ENCODE results near the gene TAF7.
"Not testable (repeated sequence)": the region's sequence is repeated elsewhere in the genome, so short reads cannot be mapped to it uniquely, and the experiment has no call there.

The TAF7 gene, protein sequence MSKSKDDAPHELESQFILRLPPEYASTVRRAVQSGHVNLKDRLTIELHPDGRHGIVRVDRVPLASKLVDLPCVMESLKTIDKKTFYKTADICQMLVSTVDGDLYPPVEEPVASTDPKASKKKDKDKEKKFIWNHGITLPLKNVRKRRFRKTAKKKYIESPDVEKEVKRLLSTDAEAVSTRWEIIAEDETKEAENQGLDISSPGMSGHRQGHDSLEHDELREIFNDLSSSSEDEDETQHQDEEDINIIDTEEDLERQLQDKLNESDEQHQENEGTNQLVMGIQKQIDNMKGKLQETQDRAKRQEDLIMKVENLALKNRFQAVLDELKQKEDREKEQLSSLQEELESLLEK

DNA sequence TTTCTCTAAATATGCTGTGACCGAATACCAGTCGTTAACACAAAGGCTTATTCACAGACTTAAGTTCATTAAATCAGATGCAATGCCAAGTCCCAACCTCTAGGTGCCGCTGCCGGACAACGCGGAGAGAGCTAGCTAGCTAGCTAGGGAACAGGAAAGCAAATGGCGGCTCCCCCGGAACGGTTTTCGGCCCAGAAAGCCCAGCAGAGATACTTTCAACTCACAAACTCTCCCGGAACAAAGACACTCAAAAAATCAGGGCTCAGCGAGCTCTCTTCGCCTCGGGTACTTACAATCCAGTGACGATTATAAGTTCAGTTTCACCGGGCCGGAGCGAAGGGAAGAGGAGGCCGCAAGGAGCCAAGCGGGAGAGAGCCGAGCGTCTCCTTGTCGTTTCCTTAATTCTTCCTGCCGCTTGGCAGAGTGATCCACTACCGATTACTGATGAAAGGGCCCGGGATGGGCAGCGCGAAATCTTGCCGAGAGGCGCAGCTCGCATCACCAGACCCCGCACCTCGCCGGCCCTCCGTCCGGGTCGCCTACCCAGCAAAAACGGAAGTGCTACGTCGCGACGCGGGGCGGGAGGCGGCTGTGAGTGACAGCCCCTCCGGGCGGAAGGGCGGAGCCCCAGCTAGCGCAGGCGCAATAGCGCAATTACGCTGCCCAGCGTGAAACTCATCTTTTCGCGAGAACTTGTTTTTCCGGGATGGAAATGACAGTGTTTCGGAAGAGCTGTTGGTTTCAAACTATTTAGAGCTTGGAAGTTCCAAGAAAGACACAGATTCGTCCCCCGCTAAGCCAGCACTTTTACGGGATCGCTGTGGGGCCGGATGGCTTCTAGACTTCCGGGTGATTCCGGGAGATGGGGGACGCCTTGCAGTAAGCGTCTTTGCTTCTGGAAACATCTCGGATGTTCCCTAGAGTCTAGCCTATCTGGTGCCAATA, at the start of gene TAF7:
Gene TAF7 (minus strand): TSS at position 560 of the 945 bp plus-strand sequence. CDS start 740 bp downstream, outside the sequence.
- peak; percentile 100 for ATAC-seq
- H3K9me3 Mint-ChIP-seq, result peaks cover 19% of the 10 kb centered on the region
- peaks cover 28% of the 10 kb centered on the region for H3K4me1 Mint-ChIP-seq
- peak within 1 kb of the TSS; percentile 98 for H3K4me3 Mint-ChIP-seq
- H3K36me3 Mint-ChIP-seq, result peaks cover 44% of the 10 kb centered on the region
- H3K27me3 Mint-ChIP-seq, result no peaks in the 10 kb centered on the region
- peak within 1 kb of the TSS; percentile 100 for H3K27ac Mint-ChIP-seq

DNA sequence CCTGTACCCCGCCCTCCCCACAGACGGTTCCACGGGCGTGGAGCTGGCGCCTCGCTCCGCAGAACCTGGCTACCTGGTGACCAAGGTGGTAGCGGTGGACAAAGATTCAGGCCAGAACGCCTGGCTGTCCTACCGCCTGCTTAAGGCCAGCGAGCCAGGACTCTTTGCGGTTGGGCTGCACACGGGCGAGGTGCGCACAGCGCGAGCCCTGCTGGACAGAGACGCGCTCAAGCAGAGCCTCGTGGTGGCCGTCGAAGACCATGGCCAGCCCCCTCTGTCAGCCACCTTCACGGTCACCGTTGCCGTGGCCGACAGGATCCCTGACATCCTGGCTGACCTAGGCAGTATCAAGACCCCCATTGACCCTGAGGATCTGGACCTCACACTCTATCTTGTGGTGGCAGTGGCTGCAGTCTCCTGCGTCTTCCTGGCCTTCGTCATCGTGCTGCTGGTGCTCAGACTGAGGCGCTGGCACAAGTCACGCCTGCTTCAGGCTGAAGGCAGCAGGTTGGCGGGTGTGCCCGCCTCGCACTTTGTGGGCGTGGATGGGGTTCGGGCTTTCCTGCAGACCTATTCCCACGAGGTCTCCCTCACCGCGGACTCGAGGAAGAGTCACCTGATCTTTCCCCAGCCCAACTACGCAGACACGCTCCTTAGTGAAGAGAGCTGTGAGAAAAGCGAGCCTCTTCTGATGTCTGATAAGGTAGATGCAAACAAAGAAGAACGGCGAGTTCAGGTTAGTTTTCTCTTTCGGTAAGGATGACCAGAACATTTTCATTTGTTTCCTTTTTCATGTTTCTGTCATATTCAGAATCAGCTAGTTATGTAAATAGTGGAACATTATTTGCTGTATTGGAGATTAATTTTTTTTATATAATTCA, 45.7 kb upstream of the TAF7 start:
- peaks cover 14% of the 10 kb centered on the region for H3K9me3 Mint-ChIP-seq
- H3K36me3 Mint-ChIP-seq, result peaks cover 14% of the 10 kb centered on the region
- H3K4me1 Mint-ChIP-seq, result peaks cover 15% of the 10 kb centered on the region
- no peak overlapping the region for H3K4me3 Mint-ChIP-seq
- no peak overlapping the region for H3K27ac Mint-ChIP-seq
- no peak for ATAC-seq
- H3K27me3 Mint-ChIP-seq, result peaks cover 61% of the 10 kb centered on the region

- peaks cover 62% of the 10 kb centered on the region for H3K27me3 Mint-ChIP-seq
- ATAC-seq, result no peak
- peaks cover 9% of the 10 kb centered on the region for H3K4me1 Mint-ChIP-seq
- H3K27ac Mint-ChIP-seq, result no peak within 1 kb of the TSS
- H3K4me3 Mint-ChIP-seq, result no peak within 1 kb of the TSS
- H3K9me3 Mint-ChIP-seq, result peaks cover 15% of the 10 kb centered on the region
- peaks cover 8% of the 10 kb centered on the region for H3K36me3 Mint-ChIP-seq
These were observed 43.5 kb upstream of the TAF7 start, which contains the start of gene PCDHGA5 for GRCh38 chr5:141363952-141364660. Gene PCDHGA5, plus strand, starts transcription at chr5:141364162. Its CDS starts 169 bp downstream, at chr5:141364331.

- Mint-ChIP-seq H3K36me3 (peaks cover 8% of the 10 kb centered on the region), H3K4me1 (peaks cover 9% of the 10 kb centered on the region), H3K9me3 (peaks cover 17% of the 10 kb centered on the region), H3K4me3 (peak overlapping the region; percentile 15), H3K27me3 (peaks cover 73% of the 10 kb centered on the region), H3K27ac (no peak overlapping the region)
- ATAC-seq, result no peak
These were observed 42.1 kb upstream of the TAF7 start for GRCh38 chr5:141362719-141363118.

GRCh38 chr5:141360685-141361084, 40.1 kb upstream of the TAF7 start:
- Mint-ChIP-seq H3K27me3 (peaks cover 82% of the 10 kb centered on the region), H3K36me3 (peaks cover 8% of the 10 kb centered on the region), H3K9me3 (peaks cover 17% of the 10 kb centered on the region), H3K4me3 (no peak overlapping the region), H3K27ac (no peak overlapping the region), H3K4me1 (peaks cover 9% of the 10 kb centered on the region)
- ATAC-seq, result no peak

GRCh38 chr5:141359790-141360426, 39.3 kb upstream of the TAF7 start, which contains the start of gene PCDHGB2:
Gene PCDHGB2, plus strand, starts transcription at chr5:141359994. Its CDS starts 142 bp downstream, at chr5:141360136.
- Mint-ChIP-seq H3K9me3 (peaks cover 17% of the 10 kb centered on the region), H3K27me3 (peaks cover 82% of the 10 kb centered on the region), H3K4me3 (peak within 1 kb of the TSS; percentile 82), H3K36me3 (peaks cover 8% of the 10 kb centered on the region), H3K27ac (peak within 1 kb of the TSS; percentile 65), H3K4me1 (peaks cover 9% of the 10 kb centered on the region)
- ATAC-seq, result no peak

- no peaks in the 10 kb centered on the region for H3K36me3 Mint-ChIP-seq
- ATAC-seq, result no peak
These were observed 36.4 kb upstream of the TAF7 start for GRCh38 chr5:141356950-141357349.

GRCh38 chr5:141356133-141356532, 35.5 kb upstream of the TAF7 start:
- Mint-ChIP-seq H3K4me3 (no peak overlapping the region), H3K27ac (no peak overlapping the region), H3K4me1 (no peaks in the 10 kb centered on the region), H3K27me3 (peaks cover 86% of the 10 kb centered on the region), H3K9me3 (peaks cover 8% of the 10 kb centered on the region), H3K36me3 (no peaks in the 10 kb centered on the region)
- no peak for ATAC-seq

More at GRCh38 chr5:141356950-141357349, 36.4 kb upstream of the TAF7 start:
- Mint-ChIP-seq H3K27me3 (peaks cover 86% of the 10 kb centered on the region), H3K27ac (no peak overlapping the region), H3K4me1 (no peaks in the 10 kb centered on the region), H3K4me3 (no peak overlapping the region), H3K9me3 (peaks cover 11% of the 10 kb centered on the region)

DNA sequence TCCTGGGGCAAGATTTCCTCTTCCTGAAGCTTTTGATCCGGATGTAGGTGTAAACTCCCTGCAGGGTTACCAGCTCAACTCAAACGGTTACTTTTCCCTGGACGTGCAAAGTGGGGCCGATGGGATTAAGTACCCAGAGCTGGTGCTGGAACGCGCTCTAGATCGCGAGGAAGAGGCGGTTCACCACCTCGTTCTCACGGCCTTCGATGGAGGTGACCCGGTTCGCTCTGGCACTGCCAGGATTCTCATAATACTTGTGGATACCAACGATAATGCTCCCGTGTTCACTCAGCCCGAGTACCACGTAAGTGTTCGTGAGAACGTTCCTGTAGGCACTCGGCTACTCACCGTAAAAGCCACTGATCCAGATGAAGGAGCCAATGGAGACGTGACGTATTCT, 35.1 kb upstream of the TAF7 start:
- Mint-ChIP-seq H3K36me3 (no peaks in the 10 kb centered on the region), H3K4me3 (no peak overlapping the region), H3K4me1 (no peaks in the 10 kb centered on the region), H3K9me3 (peaks cover 8% of the 10 kb centered on the region), H3K27ac (no peak overlapping the region), H3K27me3 (peaks cover 89% of the 10 kb centered on the region)
- no peak for ATAC-seq

DNA sequence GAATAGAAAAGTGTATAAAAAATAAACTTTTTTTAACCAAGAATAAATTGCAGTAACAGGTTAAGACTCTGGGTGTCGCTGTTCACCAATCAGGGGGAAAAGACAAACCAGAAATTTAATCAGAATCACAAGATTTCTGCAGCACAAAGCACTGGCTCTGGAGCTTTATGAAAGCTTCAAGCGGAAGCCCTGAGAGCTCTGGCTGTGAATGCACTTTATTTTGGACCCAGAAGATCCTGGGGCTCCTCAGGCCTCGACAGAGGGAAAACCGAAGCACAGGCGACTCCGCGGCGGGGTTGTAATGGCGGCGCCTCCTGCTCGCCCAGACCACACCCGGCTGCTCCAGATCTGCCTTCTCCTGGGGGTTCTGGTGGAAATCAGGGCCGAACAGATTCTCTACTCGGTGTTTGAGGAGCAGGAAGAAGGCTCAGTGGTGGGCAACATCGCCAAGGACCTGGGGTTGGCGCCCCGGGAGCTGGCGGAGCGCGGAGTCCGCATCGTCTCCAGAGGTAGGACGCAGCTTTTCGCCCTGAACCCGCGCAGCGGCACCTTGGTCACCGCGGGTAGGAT, 34.4 kb upstream of the TAF7 start, which contains the start of gene PCDHGA4:
Gene PCDHGA4 (plus strand): TSS at position 122 of the 570 bp plus-strand sequence. CDS start 87 bp downstream, at position 209.
- peaks cover 10% of the 10 kb centered on the region for H3K9me3 Mint-ChIP-seq
- no peak within 1 kb of the TSS for H3K27ac Mint-ChIP-seq
- no peak for ATAC-seq
- no peak within 1 kb of the TSS for H3K4me3 Mint-ChIP-seq
- H3K27me3 Mint-ChIP-seq, result peaks cover 89% of the 10 kb centered on the region
- H3K36me3 Mint-ChIP-seq, result peaks cover 4% of the 10 kb centered on the region
- H3K4me1 Mint-ChIP-seq, result no peaks in the 10 kb centered on the region

DNA sequence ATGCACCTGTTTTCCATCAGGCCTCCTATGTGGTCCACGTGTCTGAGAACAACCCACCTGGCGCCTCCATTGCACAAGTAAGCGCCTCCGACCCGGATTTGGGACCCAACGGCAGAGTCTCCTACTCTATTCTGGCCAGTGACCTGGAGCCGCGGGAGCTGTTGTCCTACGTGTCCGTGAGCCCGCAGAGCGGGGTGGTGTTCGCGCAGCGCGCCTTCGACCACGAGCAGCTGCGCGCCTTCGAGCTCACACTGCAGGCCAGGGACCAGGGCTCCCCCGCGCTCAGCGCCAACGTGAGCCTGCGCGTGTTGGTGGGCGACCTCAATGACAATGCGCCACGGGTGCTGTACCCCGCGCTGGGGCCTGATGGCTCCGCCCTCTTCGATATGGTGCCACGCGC, 31.0 kb upstream of the TAF7 start:
- H3K27me3 Mint-ChIP-seq, result peaks cover 81% of the 10 kb centered on the region
- H3K9me3 Mint-ChIP-seq, result peaks cover 14% of the 10 kb centered on the region

DNA sequence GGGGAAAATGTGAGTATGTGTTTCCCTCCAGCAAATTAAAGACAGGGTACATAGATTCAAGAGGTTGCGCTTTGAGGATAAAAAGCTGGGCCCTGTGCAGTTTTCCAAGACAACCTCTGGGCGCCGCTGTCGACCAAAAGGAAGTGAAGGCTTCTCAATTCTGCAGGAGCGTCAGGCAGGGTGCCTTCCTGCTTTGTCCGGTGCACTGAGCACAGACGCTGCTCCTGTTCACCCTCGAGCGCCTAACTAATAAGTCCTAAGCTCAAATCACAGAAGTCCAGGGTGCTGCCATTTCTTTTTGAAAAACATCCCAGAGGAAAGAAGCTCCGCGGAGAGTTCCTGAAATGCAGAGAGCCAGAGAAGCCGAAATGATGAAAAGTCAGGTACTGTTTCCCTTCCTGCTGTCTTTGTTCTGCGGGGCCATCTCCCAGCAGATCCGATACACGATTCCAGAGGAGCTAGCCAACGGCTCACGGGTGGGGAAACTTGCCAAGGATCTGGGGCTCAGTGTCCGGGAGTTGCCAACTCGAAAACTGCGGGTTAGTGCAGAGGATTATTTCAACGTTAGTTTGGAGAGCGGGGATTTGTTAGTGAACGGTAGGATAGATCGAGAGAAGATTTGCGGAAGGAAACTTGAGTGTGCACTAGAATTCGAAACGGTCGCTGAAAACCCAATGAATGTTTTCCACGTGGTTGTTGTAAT, 29.5 kb upstream of the TAF7 start, which contains the start of gene PCDHGB1:
Gene PCDHGB1 (plus strand): TSS at position 183 of the 703 bp plus-strand sequence. CDS start 162 bp downstream, at position 345.
- H3K27ac Mint-ChIP-seq, result no peak within 1 kb of the TSS
- ATAC-seq, result no peak
- H3K4me3 Mint-ChIP-seq, result peak within 1 kb of the TSS; percentile 64

More for the DNA sequence above, 31.0 kb upstream of the TAF7 start:
- Mint-ChIP-seq H3K36me3 (peaks cover 4% of the 10 kb centered on the region), H3K27ac (no peak overlapping the region), H3K4me3 (no peak overlapping the region), H3K4me1 (no peaks in the 10 kb centered on the region)
- ATAC-seq, result no peak

DNA sequence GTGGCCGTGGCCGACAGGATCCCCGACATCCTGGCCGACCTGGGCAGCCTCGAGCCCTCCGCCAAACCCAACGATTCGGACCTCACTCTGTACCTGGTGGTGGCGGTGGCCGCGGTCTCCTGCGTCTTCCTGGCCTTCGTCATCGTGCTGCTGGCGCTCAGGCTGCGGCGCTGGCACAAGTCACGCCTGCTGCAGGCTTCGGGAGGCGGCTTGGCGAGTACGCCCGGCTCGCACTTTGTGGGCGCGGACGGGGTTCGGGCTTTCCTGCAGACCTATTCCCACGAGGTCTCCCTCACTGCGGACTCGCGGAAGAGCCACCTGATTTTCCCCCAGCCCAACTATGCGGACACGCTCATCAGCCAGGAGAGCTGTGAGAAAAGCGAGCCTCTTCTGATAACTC, 25.4 kb upstream of the TAF7 start:
- not testable (repeated sequence) for H3K4me1 Mint-ChIP-seq

More for the DNA sequence above, 29.5 kb upstream of the TAF7 start, which contains the start of gene PCDHGB1:
- no peaks in the 10 kb centered on the region for H3K4me1 Mint-ChIP-seq
- peaks cover 4% of the 10 kb centered on the region for H3K36me3 Mint-ChIP-seq
- H3K9me3 Mint-ChIP-seq, result peaks cover 19% of the 10 kb centered on the region
- peaks cover 81% of the 10 kb centered on the region for H3K27me3 Mint-ChIP-seq

More for the DNA sequence above, 25.4 kb upstream of the TAF7 start:
- Mint-ChIP-seq H3K27me3 (peaks cover 87% of the 10 kb centered on the region), H3K9me3 (peaks cover 19% of the 10 kb centered on the region)
- H3K4me3 Mint-ChIP-seq, H3K36me3 Mint-ChIP-seq, ATAC-seq, H3K27ac Mint-ChIP-seq: not testable (repeated sequence)

Data from stimulated activated memory B cell treated with anti-CD40 and anti-IgM and Interleukin-4, amounts not matched to agents 10 μg/mL and 1 μg/mL and 100 μg/mL, for 72 hours (primary cell).